Measurements from ENCODE around the gene CAPZB.

Gene CAPZB

GRCh38 chr1:19396280-19396679, 89.1 kb downstream of the CAPZB start:
- Histone ChIP-seq H3K4me2 (ENCODE audit: insufficient read depth, low read length) (no peak overlapping the region), H3K4me1 (ENCODE audit: insufficient read depth, low read length) (peaks cover 30% of the 10 kb centered on the region), H4K20me1 (ENCODE audit: insufficient read depth, low read length) (peaks cover 86% of the 10 kb centered on the region), H2AFZ (ENCODE audit: low read depth, low read length) (no peak overlapping the region), H3K27me3 (ENCODE audit: insufficient read depth, low read length, poor library complexity) (no peaks in the 10 kb centered on the region), H3K79me2 (ENCODE audit: insufficient read depth, low read length) (peaks cover 88% of the 10 kb centered on the region), H3K9me3 (ENCODE audit: insufficient read depth, low read length, severe bottlenecking) (no peaks in the 10 kb centered on the region), H3K36me3 (ENCODE audit: insufficient read depth, low read length) (peaks cover 7% of the 10 kb centered on the region; the same call in 1 of the 2 replicates), H3K9ac (ENCODE audit: low read depth, low read length) (no peak overlapping the region), H3K27ac (ENCODE audit: low read length) (no peak overlapping the region), H3K4me3 (ENCODE audit: low read depth in 1 of 2, low read length in 2 of 2) (no peak overlapping the region)
- ATAC-seq (ENCODE audit: insufficient read depth, low read depth): no peak
- DNase-seq: no peak
- TF ChIP-seq CTCF (IDR thresholded peaks at IDR 0.05; ENCODE audit: borderline replicate concordance, extremely low read depth, low read length, poor library complexity, severe bottlenecking) (no peak), EZH2 (IDR thresholded peaks at IDR 0.05; ENCODE audit: borderline replicate concordance, low read depth, low read length, severe bottlenecking) (no peak)

- H3K9ac ChIP-seq (ENCODE audit: low read depth, low read length): no peak overlapping the region
These were observed 89.6 kb downstream of the CAPZB start for GRCh38 chr1:19395678-19396192.

GRCh38 chr1:19393046-19393445, 92.3 kb downstream of the CAPZB start:
- no peak for DNase-seq
- H3K36me3 ChIP-seq (ENCODE audit: insufficient read depth, low read length): peaks cover 7% of the 10 kb centered on the region; the same call in 1 of the 2 replicates
- H3K4me1 ChIP-seq (ENCODE audit: insufficient read depth, low read length): peaks cover 43% of the 10 kb centered on the region
- no peaks in the 10 kb centered on the region for H3K9me3 ChIP-seq (ENCODE audit: insufficient read depth, low read length, severe bottlenecking)
- peak overlapping the region; percentile 91; the same call in 1 of the 2 replicates for H3K4me2 ChIP-seq (ENCODE audit: insufficient read depth, low read length)
- peak overlapping the region; percentile 41; the same call in 1 of the 2 replicates for H3K27ac ChIP-seq (ENCODE audit: low read length)
- no peak overlapping the region for H3K4me3 ChIP-seq (ENCODE audit: low read depth in 1 of 2, low read length in 2 of 2)
- TF ChIP-seq EZH2 (IDR thresholded peaks at IDR 0.05; ENCODE audit: borderline replicate concordance, low read depth, low read length, severe bottlenecking) (no peak), CTCF (IDR thresholded peaks at IDR 0.05; ENCODE audit: borderline replicate concordance, extremely low read depth, low read length, poor library complexity, severe bottlenecking) (no peak)
- no peak for ATAC-seq (ENCODE audit: insufficient read depth, low read depth)
- peak overlapping the region; percentile 64 for H3K9ac ChIP-seq (ENCODE audit: low read depth, low read length)
- no peak overlapping the region for H2AFZ ChIP-seq (ENCODE audit: low read depth, low read length)
- peaks cover 82% of the 10 kb centered on the region for H4K20me1 ChIP-seq (ENCODE audit: insufficient read depth, low read length)
- no peaks in the 10 kb centered on the region for H3K27me3 ChIP-seq (ENCODE audit: insufficient read depth, low read length, poor library complexity)
- H3K79me2 ChIP-seq (ENCODE audit: insufficient read depth, low read length): peaks cover 83% of the 10 kb centered on the region

More at GRCh38 chr1:19395678-19396192, 89.6 kb downstream of the CAPZB start:
- Histone ChIP-seq H2AFZ (ENCODE audit: low read depth, low read length) (no peak overlapping the region), H3K27ac (ENCODE audit: low read length) (no peak overlapping the region), H3K27me3 (ENCODE audit: insufficient read depth, low read length, poor library complexity) (no peaks in the 10 kb centered on the region), H3K4me3 (ENCODE audit: low read depth in 1 of 2, low read length in 2 of 2) (no peak overlapping the region), H3K4me2 (ENCODE audit: insufficient read depth, low read length) (no peak overlapping the region), H3K36me3 (ENCODE audit: insufficient read depth, low read length) (peaks cover 7% of the 10 kb centered on the region; the same call in 1 of the 2 replicates), H4K20me1 (ENCODE audit: insufficient read depth, low read length) (peaks cover 82% of the 10 kb centered on the region), H3K4me1 (ENCODE audit: insufficient read depth, low read length) (peaks cover 35% of the 10 kb centered on the region), H3K9me3 (ENCODE audit: insufficient read depth, low read length, severe bottlenecking) (no peaks in the 10 kb centered on the region), H3K79me2 (ENCODE audit: insufficient read depth, low read length) (peaks cover 83% of the 10 kb centered on the region)
- ATAC-seq (ENCODE audit: insufficient read depth, low read depth): no peak
- no peak for DNase-seq
- TF ChIP-seq CTCF (IDR thresholded peaks at IDR 0.05; ENCODE audit: borderline replicate concordance, extremely low read depth, low read length, poor library complexity, severe bottlenecking) (no peak), EZH2 (IDR thresholded peaks at IDR 0.05; ENCODE audit: borderline replicate concordance, low read depth, low read length, severe bottlenecking) (no peak)

Data from DND-41 (cell line).